K562 (cell line): Measurements from ENCODE around the gene DDX55. TPM values are rescaled to one million over a fixed set of nuclear protein-coding genes. Genes with fewer than 3 reads are reported as not detected.

Experiments used
- ATF2 ChIP-seq: sonication (generic); formaldehyde crosslinking; IDR thresholded peaks from 2 replicates; pipeline ENCODE4 v1.8.1; 2022; ENCODE audit warnings: missing genetic modification reagents
- CC2D1A ChIP-seq: fragments of 450-650 bp; IDR thresholded peaks from 2 replicates; pipeline ENCODE4 v1.6.1; 2017; ENCODE audit warnings: mild to moderate bottlenecking
- DEAF1 ChIP-seq: fragments of 450-650 bp; formaldehyde crosslinking; IDR thresholded peaks from 2 replicates; pipeline ENCODE4 v1.4.0; 2020; ENCODE audit warnings: mild to moderate bottlenecking, moderate library complexity
- ELK3 ChIP-seq: fragments of 450-650 bp; formaldehyde crosslinking; IDR thresholded peaks from 2 replicates; pipeline ENCODE4 v1.4.0; 2020; ENCODE audit warnings: mild to moderate bottlenecking
- FIP1L1 ChIP-seq: fragments of 200-400 bp; formaldehyde crosslinking; IDR thresholded peaks from 2 replicates; pipeline ENCODE4 v1.6.1; 2018; ENCODE audit warnings: mild to moderate bottlenecking, low read depth, low read length; ENCODE audit not compliant: poor library complexity, severe bottlenecking
- HSF4 ChIP-seq: fragments of 250-450 bp; sonication (Bioruptor Pico); IDR thresholded peaks from 2 replicates; pipeline ENCODE4 v2.1.2; 2022; ENCODE audit warnings: mild to moderate bottlenecking, moderate library complexity, borderline replicate concordance
- MCM7 ChIP-seq, 2 experiments: fragments of 450-650 bp; IDR thresholded peaks; 2 replicates each; pipeline ENCODE4 v1.6.1; 2016 to 2018
- NKRF ChIP-seq: fragments of 450-650 bp; IDR thresholded peaks from 2 replicates; pipeline ENCODE4 v1.6.1; 2016; ENCODE audit warnings: borderline replicate concordance
- PURB ChIP-seq: sonication (generic); formaldehyde crosslinking; IDR thresholded peaks from 2 replicates; pipeline ENCODE4 v1.9.0; 2021; ENCODE audit warnings: low read depth, mild to moderate bottlenecking, missing genetic modification reagents
- SLC30A9 ChIP-seq: fragments of 250-450 bp; sonication (Bioruptor Pico); IDR thresholded peaks from 2 replicates; pipeline ENCODE4 v1.8.0; 2022; ENCODE audit warnings: mild to moderate bottlenecking, moderate library complexity
- SMAD2 ChIP-seq: fragments of 150-350 bp; IDR thresholded peaks from 2 replicates; pipeline ENCODE4 v1.6.1; 2014; ENCODE audit warnings: low read depth, mild to moderate bottlenecking, low read length
- SMAD4 ChIP-seq: fragments of 250-450 bp; sonication (Bioruptor Pico); conservative IDR thresholded peaks from 2 replicates; pipeline ENCODE4 v1.8.0; 2021; ENCODE audit warnings: inconsistent platforms, mild to moderate bottlenecking, moderate library complexity
- SMARCE1 ChIP-seq: fragments of 450-650 bp; IDR thresholded peaks from 2 replicates; pipeline ENCODE4 v1.7.1; 2016; ENCODE audit warnings: mild to moderate bottlenecking
- TBL1XR1 ChIP-seq, 2 experiments: IDR thresholded peaks; 2 replicates each; pipeline ENCODE4 v1.6.1; 2012; ENCODE audit warnings: improper control_type of control experiment in 2 of 2, low read length in 2 of 2, mild to moderate bottlenecking in 1 of 2
- TRIM24 ChIP-seq, 2 experiments: fragments of 450-650 bp; IDR thresholded peaks; 2 replicates each; pipeline ENCODE4 v1.6.1; 2016
- XRCC3 ChIP-seq: fragments of 450-650 bp; IDR thresholded peaks from 2 replicates; pipeline ENCODE4 v1.6.1; 2017; ENCODE audit warnings: mild to moderate bottlenecking, moderate library complexity
- ZNF121 ChIP-seq: sonication (generic); formaldehyde crosslinking; conservative IDR thresholded peaks from 2 replicates; pipeline ENCODE4 v1.8.0; 2022; ENCODE audit warnings: missing genetic modification reagents
- ZNF239 ChIP-seq: fragments of 250-450 bp; sonication (Bioruptor Pico); IDR thresholded peaks from 2 replicates; pipeline ENCODE4 v1.4.0; 2020; ENCODE audit warnings: mild to moderate bottlenecking
- ZNF24 ChIP-seq: fragments of 450-650 bp; IDR thresholded peaks from 2 replicates; pipeline ENCODE4 v1.6.1; 2016
- ZNF280A ChIP-seq: fragments of 450-650 bp; IDR thresholded peaks from 2 replicates; pipeline ENCODE4 v1.6.1; 2018; ENCODE audit warnings: mild to moderate bottlenecking, low read depth; ENCODE audit not compliant: partially characterized antibody
- ZNF644 ChIP-seq: fragments of 200-800 bp; sonication (Bioruptor generic); IDR thresholded peaks from 2 replicates; pipeline ENCODE4 v1.6.1; 2016; ENCODE audit warnings: low read depth, missing genetic modification characterization, missing compliant biosample characterization
- polyA plus RNA-seq, 8 experiments: library from polyadenylated mRNA; depleted of rRNA in 4 of 8; stranded (reverse) in 5 of 8; unstranded in 3 of 8; fragments of >200 nt; fragmentation: Nextera tagmentation in 2 of 8; fragmentation: Illumina TruSeq in 1 of 8; extraction: Ambion mirVana in 2 of 8; extraction: Trizol in 1 of 8; gene quantifications; 2 replicates each; pipeline versions ENCODE4 v1.2.1 to v1.2.3, GENCODE V29; 2011 to 2014; ENCODE audit warnings: inconsistent platforms in 1 of 8, missing spikeins in 1 of 8
- total RNA-seq, 7 experiments: library from RNA; depleted of rRNA in 6 of 7; stranded (reverse); fragments of >200 nt in 6 of 7; fragmentation: Illumina TruSeq in 2 of 7; extraction: Trizol in 2 of 7; gene quantifications; 2 replicates each; pipeline versions ENCODE4 v1.2.1 to v1.2.3, GENCODE V29; 2011 to 2021; ENCODE audit warnings: low replicate concordance in 1 of 7

DDX55 gene
- total and polyA plus RNA-seq, 9 of the 15 experiments (the other 6 are each of a cell fraction or from before 2014, with no cell fraction given) = 10.6 to 71.0 (median 60.9) TPM

GRCh38 chr12:123601602-123602489 lies at the start of gene DDX55 (continued):
- 0 out of 2 replicates have a peak, but pooled peaks have one; percentile 32 for TF ChIP-seq ZNF239 (CRISPR knock-in tag)
- TF ChIP-seq SMAD2 = no peak
- TF ChIP-seq SLC30A9 (CRISPR knock-in tag) = no peak
- TF ChIP-seq SMAD4 (CRISPR knock-in tag) = peak; percentile 75
- peak; percentile 99 for TF ChIP-seq FIP1L1
- peak in 1 of 2 experiments; percentile 100; a peak in 2 of 4 replicates for TF ChIP-seq TRIM24 (IDR thresholded peaks at IDR 0.05)
- TF ChIP-seq CC2D1A = no peak
- TF ChIP-seq PURB (CRISPR knock-in tag) = no peak
- peak; percentile 59 to 75; a peak in 1 of 4 replicates for TF ChIP-seq TBL1XR1 (IDR thresholded peaks at IDR 0.05; ENCODE audit: low read length in 2 of 2)
- no peak for TF ChIP-seq ZNF644
- TF ChIP-seq DEAF1 (CRISPR knock-in tag) = peak; percentile 51; the same call in 1 of the 2 replicates
- TF ChIP-seq NKRF = peak; percentile 98
- peak; percentile 75 for TF ChIP-seq ATF2 (CRISPR knock-in tag)
- TF ChIP-seq MCM7 (IDR thresholded peaks at IDR 0.05) = no peak
- no peak for TF ChIP-seq HSF4 (CRISPR knock-in tag)
- 0 out of 2 replicates have a peak, but pooled peaks have one; percentile 32 for TF ChIP-seq SMARCE1
- no peak; the same call in 1 of the 2 replicates for TF ChIP-seq XRCC3
- TF ChIP-seq ZNF24 = peak; percentile 32; the same call in 1 of the 2 replicates
- TF ChIP-seq ZNF121 = no peak
- TF ChIP-seq ZNF280A = no peak
- no peak for TF ChIP-seq ELK3
